Measurements from ENCODE around the gene TRAF3.

Gene TRAF3

GRCh38 chr14:102958461-102958860, 181.2 kb downstream of the TRAF3 start:
- H3K4me2 ChIP-seq (ENCODE audit: low read depth, low read length, poor library complexity, severe bottlenecking): no peak overlapping the region
- no peak overlapping the region for H3K27ac ChIP-seq (ENCODE audit: low read depth, low read length)
- no peaks in the 10 kb centered on the region for H3K79me2 ChIP-seq (ENCODE audit: insufficient read depth, low read length)

More at GRCh38 chr14:102958461-102958860, 181.2 kb downstream of the TRAF3 start:
- Histone ChIP-seq H3F3A (ENCODE audit: insufficient read depth) (no peaks in the 10 kb centered on the region), H3K4me3 (ENCODE audit: insufficient read depth, low read length, poor library complexity, severe bottlenecking) (no peak overlapping the region), H2AFZ (ENCODE audit: low read depth, low read length, severe bottlenecking) (no peak overlapping the region), H3K9ac (ENCODE audit: low read length) (no peak overlapping the region), H3K9me3 (ENCODE audit: insufficient read depth, low read length) (no peaks in the 10 kb centered on the region), H4K20me1 (ENCODE audit: low read depth, low read length) (no peaks in the 10 kb centered on the region), H3K9me2 (replicated peaks; ENCODE audit: insufficient read depth, low read length) (no peaks in the 10 kb centered on the region), H3K27me3 (ENCODE audit: low read length) (no peaks in the 10 kb centered on the region), H3K36me3 (ENCODE audit: low read length) (no peaks in the 10 kb centered on the region)
- TF ChIP-seq EZH2phosphoT487 (conservative IDR thresholded peaks at IDR 0.05; ENCODE audit: low read length): no peak
- no peak for TF ChIP-seq CTCF (IDR thresholded peaks at IDR 0.05; ENCODE audit: insufficient read depth, low read length, poor library complexity, severe bottlenecking)
